Osteocyte (in vitro differentiated cells): ENCODE data around the gene PNMA1. TPM values are rescaled to one million over a fixed set of nuclear protein-coding genes. Genes with fewer than 3 reads are reported as not detected.
A peak's percentile ranks its signal among the peaks of the same experiment; 100 is the strongest.

Source experiments
- DNase-seq: peaks from one replicate; pipeline ENCODE4 v3.0.0; 2021; ENCODE audit warnings: mixed read lengths; ENCODE audit not compliant: unreplicated experiment; ENCODE audit errors: extremely low spot score
- H3K27ac Mint-ChIP-seq: one replicate; pipeline ENCODE4 v1.8.0; 2021; ENCODE audit warnings: mild to moderate bottlenecking, mixed read lengths; ENCODE audit not compliant: unreplicated experiment
- H3K27me3 Mint-ChIP-seq: one replicate; pipeline ENCODE4 v1.8.0; 2021; ENCODE audit warnings: mixed read lengths; ENCODE audit not compliant: unreplicated experiment
- H3K36me3 Mint-ChIP-seq: one replicate; pipeline ENCODE4 v1.8.0; 2021; ENCODE audit warnings: mixed read lengths; ENCODE audit not compliant: unreplicated experiment
- H3K4me1 Mint-ChIP-seq: one replicate; pipeline ENCODE4 v1.8.0; 2021; ENCODE audit warnings: mixed read lengths; ENCODE audit not compliant: unreplicated experiment
- H3K4me3 Mint-ChIP-seq: one replicate; pipeline ENCODE4 v1.8.0; 2021; ENCODE audit warnings: mild to moderate bottlenecking, moderate library complexity, mixed read lengths; ENCODE audit not compliant: unreplicated experiment
- H3K9me3 Mint-ChIP-seq: one replicate; pipeline ENCODE4 v1.8.0; 2021; ENCODE audit warnings: mixed read lengths; ENCODE audit not compliant: unreplicated experiment
- total RNA-seq: library from RNA; stranded (reverse); gene quantifications from 2 replicates; pipeline ENCODE4 v1.2.1, GENCODE V29; 2021
- TF ChIP-seq, protein P1 (sequence below): fragments of 200-600 bp; sonication (generic); IDR thresholded peaks from 2 replicates; pipeline ENCODE4 v1.5.0; 2021; ENCODE audit warnings: antibody characterized with exemption, mild to moderate bottlenecking, moderate library complexity

The PNMA1 gene
- total RNA-seq, 1 donor from 2014 or later, result 81.4 TPM

- H3K27ac Mint-ChIP-seq, result peak overlapping the region; percentile 96
- peak overlapping the region; percentile 84 for H3K4me3 Mint-ChIP-seq
- peaks cover 99% of the 10 kb centered on the region for H3K4me1 Mint-ChIP-seq
- H3K9me3 Mint-ChIP-seq, result no peaks in the 10 kb centered on the region
- DNase-seq, result no peak
- no peaks in the 10 kb centered on the region for H3K36me3 Mint-ChIP-seq
- H3K27me3 Mint-ChIP-seq, result no peaks in the 10 kb centered on the region
- TF ChIP-seq, protein P1, sequence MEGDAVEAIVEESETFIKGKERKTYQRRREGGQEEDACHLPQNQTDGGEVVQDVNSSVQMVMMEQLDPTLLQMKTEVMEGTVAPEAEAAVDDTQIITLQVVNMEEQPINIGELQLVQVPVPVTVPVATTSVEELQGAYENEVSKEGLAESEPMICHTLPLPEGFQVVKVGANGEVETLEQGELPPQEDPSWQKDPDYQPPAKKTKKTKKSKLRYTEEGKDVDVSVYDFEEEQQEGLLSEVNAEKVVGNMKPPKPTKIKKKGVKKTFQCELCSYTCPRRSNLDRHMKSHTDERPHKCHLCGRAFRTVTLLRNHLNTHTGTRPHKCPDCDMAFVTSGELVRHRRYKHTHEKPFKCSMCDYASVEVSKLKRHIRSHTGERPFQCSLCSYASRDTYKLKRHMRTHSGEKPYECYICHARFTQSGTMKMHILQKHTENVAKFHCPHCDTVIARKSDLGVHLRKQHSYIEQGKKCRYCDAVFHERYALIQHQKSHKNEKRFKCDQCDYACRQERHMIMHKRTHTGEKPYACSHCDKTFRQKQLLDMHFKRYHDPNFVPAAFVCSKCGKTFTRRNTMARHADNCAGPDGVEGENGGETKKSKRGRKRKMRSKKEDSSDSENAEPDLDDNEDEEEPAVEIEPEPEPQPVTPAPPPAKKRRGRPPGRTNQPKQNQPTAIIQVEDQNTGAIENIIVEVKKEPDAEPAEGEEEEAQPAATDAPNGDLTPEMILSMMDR, result no peak
These were observed 39.1 kb upstream of the PNMA1 start for GRCh38 chr14:73753124-73753886.

DNA sequence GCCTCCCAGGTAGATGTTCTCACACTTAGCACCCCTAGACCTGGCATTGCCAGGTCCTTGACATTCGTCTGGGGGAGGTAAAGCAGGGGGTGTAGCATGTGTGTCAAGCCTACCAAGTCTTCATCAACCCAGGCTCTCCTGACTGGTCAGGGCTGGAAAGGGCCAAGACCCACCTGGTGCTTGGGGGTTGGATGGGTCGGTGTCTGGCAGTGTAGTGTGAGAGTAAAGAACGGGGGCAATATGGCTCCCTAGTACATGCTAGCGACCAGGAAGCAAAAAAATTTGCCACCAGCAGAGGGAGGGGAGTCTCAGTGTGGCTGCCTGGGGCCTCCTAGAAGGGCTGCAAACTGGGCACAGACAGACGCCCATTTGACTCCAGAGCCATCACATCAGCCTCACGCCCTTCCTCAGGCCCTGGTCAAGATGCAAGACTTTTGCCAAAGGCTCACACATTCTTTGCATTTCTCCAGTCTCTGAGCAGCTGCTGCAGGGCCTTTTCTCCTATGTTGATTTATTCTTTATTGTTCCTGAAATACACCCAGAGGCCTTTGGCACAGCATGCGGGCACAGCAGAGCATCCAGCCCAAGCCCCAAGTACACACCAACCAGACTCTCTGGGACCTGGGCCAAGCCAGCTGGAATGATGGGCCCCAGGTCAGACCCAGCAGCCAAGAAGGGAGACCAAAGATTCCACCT is 38.3 kb upstream of the PNMA1 start:
- TF ChIP-seq, protein P1, result peak; percentile 59
- Mint-ChIP-seq H3K4me3 (peak overlapping the region; percentile 3), H3K4me1 (peaks cover 97% of the 10 kb centered on the region), H3K36me3 (no peaks in the 10 kb centered on the region), H3K27me3 (no peaks in the 10 kb centered on the region), H3K9me3 (no peaks in the 10 kb centered on the region), H3K27ac (peak overlapping the region; percentile 96)
- peak; percentile 94 for DNase-seq

GRCh38 chr14:73751157-73751691 is 37.0 kb upstream of the PNMA1 start:
- Mint-ChIP-seq H3K27me3 (no peaks in the 10 kb centered on the region), H3K4me1 (peaks cover 96% of the 10 kb centered on the region), H3K4me3 (peak overlapping the region; percentile 3), H3K9me3 (no peaks in the 10 kb centered on the region), H3K27ac (peak overlapping the region; percentile 96), H3K36me3 (peaks cover 1% of the 10 kb centered on the region)
- TF ChIP-seq, protein P1, result no peak
- DNase-seq, result no peak

DNA sequence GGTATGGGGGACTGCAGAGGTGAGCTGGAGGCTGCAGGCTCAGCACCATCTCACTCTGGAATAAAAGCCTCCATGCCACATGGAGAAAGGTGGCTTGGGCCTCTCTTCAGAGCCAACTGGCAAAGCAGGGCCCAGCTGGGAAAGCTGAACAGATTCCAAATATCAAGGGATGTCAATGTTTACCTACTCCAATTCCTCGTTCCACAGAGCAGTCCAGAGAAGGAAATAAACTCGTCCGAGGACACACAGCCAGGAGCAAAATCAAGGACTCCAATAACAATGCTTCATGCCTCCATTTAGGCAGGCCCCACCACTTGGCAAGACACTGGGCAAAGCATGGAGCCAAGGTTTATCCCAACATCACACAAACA is 36.3 kb upstream of the PNMA1 start:
- Mint-ChIP-seq H3K36me3 (peaks cover 1% of the 10 kb centered on the region), H3K27me3 (no peaks in the 10 kb centered on the region), H3K4me3 (peak overlapping the region; percentile 42), H3K9me3 (no peaks in the 10 kb centered on the region), H3K4me1 (peaks cover 96% of the 10 kb centered on the region), H3K27ac (peak overlapping the region; percentile 80)
- TF ChIP-seq, protein P1, result no peak
- no peak for DNase-seq
